GOT3 (cell line): Measurements from ENCODE around the gene MRTFB.

Source experiments
- DNase-seq: peaks from one replicate; lab custom pipeline; 2025; ENCODE audit warnings: mixed read lengths; lab: John Stamatoyannopoulos, UW

Gene MRTFB

GRCh38 chr16:14284930-14285512 lies 213.9 kb downstream of the MRTFB start:
- peak; percentile 71 for DNase-seq

- peak; percentile 90 for DNase-seq
These were observed 214.6 kb downstream of the MRTFB start for GRCh38 chr16:14285513-14286367.

GRCh38 chr16:14286368-14287230 lies 215.5 kb downstream of the MRTFB start:
- no peak for DNase-seq

- no peak for DNase-seq
These were observed 218.7 kb downstream of the MRTFB start for GRCh38 chr16:14289692-14290340.

GRCh38 chr16:14291286-14291685 lies 220.2 kb downstream of the MRTFB start:
- no peak for DNase-seq

DNA sequence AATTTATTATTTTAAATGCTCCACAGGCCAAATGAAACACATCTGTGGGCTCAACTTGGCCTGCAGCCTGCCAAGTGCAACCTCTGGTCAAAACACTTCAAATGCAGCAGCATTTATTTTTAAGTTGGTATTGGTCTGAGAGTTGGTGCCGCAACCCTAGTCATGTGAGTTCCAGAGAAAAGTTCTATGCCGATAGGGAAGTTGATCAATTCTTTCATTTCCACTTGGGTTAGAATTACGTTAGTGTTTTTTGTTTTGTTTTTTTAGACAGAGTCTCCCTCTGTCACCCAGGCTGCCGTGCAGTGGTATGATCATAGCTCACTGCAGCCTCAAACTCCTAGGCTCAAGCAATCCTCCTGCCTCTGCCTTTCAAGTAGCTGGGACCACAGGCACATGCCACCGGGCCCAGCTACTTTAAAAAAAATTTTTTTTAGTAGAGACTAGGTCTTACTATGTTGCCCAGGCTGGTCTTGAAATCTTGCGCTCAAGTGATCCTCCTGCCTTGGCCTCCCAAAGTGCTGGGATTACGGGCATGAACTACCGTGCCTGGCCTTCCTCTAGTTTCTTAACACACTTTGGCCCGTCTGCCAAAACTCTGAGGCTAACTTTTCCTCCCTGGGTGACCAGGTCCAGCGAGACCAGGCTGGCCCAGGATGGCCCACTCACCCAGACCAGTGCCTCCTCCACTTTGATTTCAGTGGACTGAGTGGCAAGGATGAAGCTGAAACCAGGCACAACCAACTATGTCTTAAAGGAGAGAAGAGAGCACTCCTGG lies 221.1 kb downstream of the MRTFB start:
- DNase-seq = no peak

DNA sequence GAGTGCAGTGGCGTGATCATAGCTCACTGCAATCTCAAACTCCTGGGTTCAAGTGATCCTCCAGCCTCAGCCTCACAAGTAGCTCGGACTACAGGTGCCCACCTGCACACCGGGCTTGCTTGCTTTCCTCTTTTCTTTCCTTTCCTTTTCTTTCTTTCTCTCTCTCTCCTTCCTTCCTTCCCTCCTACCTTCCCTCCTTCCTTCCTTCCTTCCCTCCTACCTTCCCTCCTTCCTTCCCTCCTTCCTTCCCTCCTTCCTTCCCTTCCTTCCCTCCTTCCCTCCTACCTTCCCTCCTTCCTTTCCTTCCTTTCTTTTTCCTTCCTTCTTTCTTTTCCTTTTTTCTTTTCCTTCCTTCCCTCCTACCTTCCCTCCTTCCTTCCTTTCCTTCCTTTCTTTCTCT lies 225.5 kb downstream of the MRTFB start:
- no peak for DNase-seq

DNA sequence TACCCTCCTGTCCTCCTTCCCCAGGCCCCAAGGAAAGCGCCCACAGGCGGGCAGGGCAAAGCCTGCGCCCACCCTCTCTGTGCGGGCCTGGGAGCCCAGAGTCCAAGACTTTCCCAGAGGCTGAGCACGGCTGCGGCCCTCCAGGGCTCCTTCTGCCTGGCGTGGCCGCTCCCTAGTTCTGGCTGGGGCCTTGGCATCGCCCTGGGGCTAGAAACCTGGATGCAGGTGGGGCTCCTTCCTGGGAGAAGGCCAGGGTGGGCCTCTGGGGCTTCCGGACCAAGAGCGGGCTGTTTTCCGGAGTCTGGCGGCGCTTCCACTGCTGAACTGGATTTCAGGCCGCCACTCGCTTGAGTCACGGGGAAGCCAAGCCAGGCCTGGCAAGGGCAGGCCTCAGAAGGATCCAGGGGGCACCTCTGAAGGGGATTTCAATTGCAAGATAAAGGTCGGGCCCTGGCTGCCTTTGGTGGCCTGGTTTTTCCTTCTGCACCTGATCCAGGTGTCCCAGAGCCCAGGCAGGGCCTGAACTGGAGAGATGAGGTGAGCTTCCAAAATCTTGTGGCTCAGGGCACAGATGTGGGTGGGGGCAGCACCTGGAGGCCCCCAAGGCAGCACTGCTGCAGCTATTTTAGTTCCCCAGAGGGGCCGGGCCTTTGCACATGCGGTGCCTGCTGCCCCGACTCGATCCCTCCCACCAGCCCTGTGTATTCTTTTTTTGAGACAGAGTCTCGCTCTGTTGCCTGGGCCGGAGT lies 227.4 kb downstream of the MRTFB start:
- DNase-seq = no peak

GRCh38 chr16:14300705-14301168 lies 229.6 kb downstream of the MRTFB start:
- DNase-seq = no peak

- no peak for DNase-seq
These were observed 230.3 kb downstream of the MRTFB start for GRCh38 chr16:14301169-14302030.

DNA sequence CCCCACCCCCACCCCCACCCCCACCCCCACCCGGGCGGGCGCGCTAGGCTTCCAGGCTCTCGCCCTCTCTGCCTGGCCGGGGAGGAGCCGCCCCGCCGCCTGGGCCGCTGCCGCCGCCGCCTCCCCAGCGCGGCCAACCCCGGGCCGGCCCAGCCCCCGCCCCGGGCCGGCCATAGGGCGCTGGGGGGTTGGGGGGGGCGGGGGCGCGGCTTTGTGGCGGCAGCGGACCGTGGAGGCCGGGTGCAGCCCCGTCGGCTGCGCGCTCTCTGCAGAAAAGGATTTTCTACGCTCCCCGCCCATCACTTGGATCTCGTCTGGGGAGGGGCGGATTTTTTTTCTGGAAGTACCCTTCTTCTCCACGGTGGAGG lies 230.9 kb downstream of the MRTFB start:
- peak; percentile 51 for DNase-seq

- no peak for DNase-seq
These were observed 231.5 kb downstream of the MRTFB start for GRCh38 chr16:14302399-14303181.

DNA sequence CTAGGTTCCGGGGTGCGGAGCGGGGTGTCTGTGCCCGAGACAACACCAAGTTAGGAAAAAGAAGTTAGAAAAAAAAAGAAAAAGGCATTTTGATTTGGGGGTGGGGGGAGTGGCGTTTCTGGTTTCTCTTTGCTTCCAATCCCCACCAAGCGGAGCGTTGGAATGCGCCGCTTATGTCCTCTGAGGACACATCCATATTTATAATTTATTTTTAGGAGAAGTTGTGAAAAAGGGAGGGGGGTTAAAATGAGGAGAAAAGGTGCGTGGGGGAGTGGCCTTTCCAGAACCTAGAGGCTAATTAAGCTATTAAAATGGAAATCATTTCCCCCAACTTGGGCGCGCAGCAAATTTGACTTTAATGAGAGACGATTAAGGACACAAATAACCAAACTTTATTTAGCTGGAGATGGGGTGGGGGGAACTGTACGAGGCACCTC lies 232.1 kb downstream of the MRTFB start:
- no peak for DNase-seq

DNA sequence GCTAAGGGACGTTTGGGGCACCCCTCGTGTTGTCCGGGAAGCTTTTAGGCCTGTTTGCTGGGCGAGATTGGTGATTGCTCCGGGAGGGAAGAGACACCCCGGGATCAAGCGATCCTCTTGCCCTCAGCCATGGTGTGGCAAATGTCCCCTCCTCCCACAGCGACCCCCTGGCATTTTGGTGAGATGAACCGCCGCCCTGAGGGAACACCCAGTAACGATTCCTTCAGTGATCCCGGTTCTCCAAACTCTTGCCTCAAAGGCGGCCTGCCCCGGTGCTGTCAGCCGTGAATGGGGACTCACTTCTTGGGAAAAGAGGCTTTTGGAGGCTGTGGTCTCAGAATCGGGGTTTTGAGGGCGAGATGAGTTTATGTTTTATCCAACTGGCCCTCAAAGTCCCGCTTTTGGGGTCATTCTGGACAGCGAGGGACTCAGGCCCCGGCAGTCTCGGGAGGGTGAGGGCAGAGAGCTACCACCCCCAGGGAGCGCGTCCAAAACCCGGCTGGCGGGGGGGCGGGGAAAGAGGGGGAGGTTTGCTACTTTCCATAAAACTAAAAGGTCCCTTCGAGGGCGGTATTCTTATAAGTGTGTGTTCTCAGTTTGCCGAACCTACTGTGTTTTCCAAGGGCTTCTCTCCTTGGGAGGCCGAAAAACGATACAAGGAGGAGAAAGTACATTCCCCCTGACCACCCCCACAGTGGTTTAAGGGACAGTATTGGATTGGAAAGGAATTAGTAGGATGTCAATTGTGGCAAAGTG lies 232.7 kb downstream of the MRTFB start:
- no peak for DNase-seq

- no peak for DNase-seq
These were observed 233.9 kb downstream of the MRTFB start for GRCh38 chr16:14304891-14305460.

- no peak for DNase-seq
These were observed 235.5 kb downstream of the MRTFB start for GRCh38 chr16:14306485-14307058.

DNA sequence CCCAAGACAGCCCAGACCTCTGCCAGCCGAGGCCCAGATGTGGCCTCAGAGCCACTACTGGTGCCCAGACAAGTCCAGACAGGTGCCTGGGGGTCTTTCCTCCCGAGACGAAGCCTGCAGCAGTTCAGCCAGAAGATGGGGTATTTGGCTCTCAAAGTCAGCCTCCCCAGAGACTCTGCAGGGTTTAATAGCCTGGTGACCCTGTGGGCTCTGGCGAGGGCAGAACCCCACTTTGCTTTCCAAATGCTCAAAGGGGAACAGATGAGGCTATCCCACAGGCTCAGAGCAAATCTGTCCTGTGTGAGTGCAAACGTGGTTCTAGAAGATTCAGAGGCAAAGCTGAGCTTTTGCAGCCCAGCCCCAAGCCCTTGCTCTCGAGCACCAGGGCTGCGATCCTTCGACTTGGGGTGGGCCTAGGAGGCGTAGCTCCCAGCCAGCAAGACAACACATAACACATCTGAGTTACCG lies 236.0 kb downstream of the MRTFB start:
- no peak for DNase-seq
